Limb (tissue), 2 donors: ENCODE measurements around the gene SOCS1.

Source experiments
- DNase-seq, 2 donors: peaks; one replicate each; pipeline ENCODE4 v3.0.0-alpha.2; 2016; ENCODE audit errors: extremely low spot score in 2 of 2

SOCS1 gene

GRCh38 chr16:11245988-11246387, 10.0 kb downstream of the SOCS1 start:
- DNase-seq: no peak

- no peak for DNase-seq
Observed at GRCh38 chr16:11245222-11245737, 10.7 kb downstream of the SOCS1 start.

- DNase-seq: no peak
Observed at GRCh38 chr16:11242658-11243057, 13.3 kb downstream of the SOCS1 start.

GRCh38 chr16:11241480-11242204, 14.4 kb downstream of the SOCS1 start:
- DNase-seq: no peak

GRCh38 chr16:11240636-11241473, 15.1 kb downstream of the SOCS1 start:
- no peak for DNase-seq

GRCh38 chr16:11239644-11240632, 16.1 kb downstream of the SOCS1 start:
- no peak for DNase-seq

GRCh38 chr16:11238272-11239202, 17.5 kb downstream of the SOCS1 start:
- DNase-seq: no peak

- no peak for DNase-seq
Observed at GRCh38 chr16:11236461-11237254, 19.3 kb downstream of the SOCS1 start.

- DNase-seq: no peak
Observed at GRCh38 chr16:11235703-11235991, 20.4 kb downstream of the SOCS1 start.

- DNase-seq: no peak
Observed at GRCh38 chr16:11234884-11235702, 20.9 kb downstream of the SOCS1 start.

GRCh38 chr16:11233727-11234376, 22.2 kb downstream of the SOCS1 start:
- no peak for DNase-seq

- DNase-seq: no peak
Observed at GRCh38 chr16:11232852-11233726, 22.9 kb downstream of the SOCS1 start.

GRCh38 chr16:11232302-11232851, 23.6 kb downstream of the SOCS1 start:
- no peak for DNase-seq

- no peak for DNase-seq
Observed at GRCh38 chr16:11231367-11231970, 24.5 kb downstream of the SOCS1 start.

- no peak for DNase-seq
Observed at GRCh38 chr16:11229906-11230305, 26.1 kb downstream of the SOCS1 start.

- DNase-seq: no peak
Observed at GRCh38 chr16:11229432-11229831, 26.6 kb downstream of the SOCS1 start.
